SHP77 treated with DMSO at 0.1 percent for 48 hours (cell line): ENCODE measurements around the gene LMLN.
"Not testable (repeated sequence)": the region's sequence is repeated elsewhere in the genome, so short reads cannot be mapped to it uniquely, and the experiment has no call there.

Experiments
- DNase-seq: peaks from one replicate; lab custom pipeline; 2025; lab: John Stamatoyannopoulos, UW

The LMLN gene

GRCh38 chr3:198079771-198080520 lies 119.9 kb downstream of the LMLN start:
- DNase-seq: no peak

DNA sequence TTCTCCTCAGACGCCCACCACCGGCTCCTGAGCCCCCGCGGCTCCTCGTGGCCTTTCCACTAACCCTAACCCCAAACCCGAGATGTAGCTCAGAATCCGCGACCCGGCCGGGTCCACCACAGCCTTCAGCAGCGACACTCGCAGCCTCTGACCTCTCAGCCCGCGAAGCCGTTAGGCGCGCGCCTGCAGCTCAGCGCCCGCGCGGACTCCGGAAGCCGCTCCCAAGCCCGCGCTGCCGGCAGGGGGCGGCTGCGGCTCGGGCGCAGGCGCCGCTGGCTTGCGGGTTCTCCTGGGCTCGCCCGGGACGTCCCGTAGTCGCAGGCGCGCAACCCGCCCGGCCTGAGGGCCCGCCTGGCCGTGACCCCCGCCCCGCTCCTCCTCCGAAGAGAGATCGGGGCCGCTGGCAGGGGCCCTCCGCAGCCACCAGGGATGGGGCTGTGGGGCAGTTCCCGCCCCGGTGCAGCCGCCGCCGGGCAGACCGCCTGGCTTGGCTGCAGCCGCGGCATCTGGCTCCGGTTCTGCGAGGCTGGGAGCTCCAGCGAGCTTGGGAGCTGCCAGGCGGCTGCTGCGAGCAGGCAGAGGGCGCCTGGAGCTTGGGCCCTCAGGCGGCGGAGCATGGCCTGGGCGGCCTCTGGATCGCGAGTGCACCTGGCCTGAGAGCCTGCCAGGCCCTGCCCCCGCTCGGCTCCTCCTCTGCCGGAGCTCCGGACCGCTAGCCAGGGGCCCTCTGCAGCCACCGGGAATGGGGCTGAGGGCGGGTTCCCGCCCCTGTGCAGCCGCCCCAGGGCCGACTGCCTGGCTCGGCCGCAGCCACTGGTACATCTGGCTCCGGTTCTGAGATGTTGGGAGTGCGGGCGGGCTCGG lies 120.7 kb downstream of the LMLN start:
- no peak for DNase-seq

GRCh38 chr3:198081421-198081844 lies 121.4 kb downstream of the LMLN start:
- DNase-seq: no peak

GRCh38 chr3:198082226-198082625 lies 122.2 kb downstream of the LMLN start:
- DNase-seq: not testable (repeated sequence)

- no peak for DNase-seq
Measured at GRCh38 chr3:198088421-198088955, 128.5 kb downstream of the LMLN start.

- DNase-seq: no peak
Measured at GRCh38 chr3:198090795-198091332, 130.8 kb downstream of the LMLN start.

- no peak for DNase-seq
Measured at GRCh38 chr3:198092276-198092675, 132.3 kb downstream of the LMLN start.

DNA sequence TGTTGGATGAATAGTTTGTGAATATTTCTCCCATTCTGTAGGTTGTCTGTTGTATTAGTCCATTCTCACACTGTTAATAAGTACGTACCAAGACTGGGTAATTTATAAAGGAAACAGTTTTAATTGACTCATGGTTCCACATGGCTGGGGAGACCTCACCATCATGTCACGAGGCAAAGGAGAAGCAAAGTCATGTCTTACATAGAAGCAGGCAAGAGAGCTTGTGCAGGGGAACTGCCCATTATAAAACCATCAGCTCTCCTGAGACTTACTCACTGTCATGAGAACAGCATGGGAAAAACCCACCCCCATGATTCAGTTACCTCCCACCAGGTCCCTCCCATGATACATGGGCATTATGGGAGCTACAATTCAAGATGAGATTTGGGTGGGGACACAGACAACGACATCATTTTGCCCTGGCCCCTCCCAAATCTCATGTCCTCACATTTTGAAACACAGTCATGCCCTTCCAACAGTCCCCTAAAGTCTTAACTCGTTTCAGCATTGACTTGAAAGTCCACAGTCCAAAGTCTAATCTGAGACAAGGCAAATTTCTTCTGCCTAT lies 133.2 kb downstream of the LMLN start:
- DNase-seq: no peak
